CD4-positive, CD25-positive, alpha-beta regulatory T cell (primary cell): ENCODE data around the gene SLMAP. TPM values are rescaled to one million over a fixed set of nuclear protein-coding genes. Genes with fewer than 3 reads are reported as not detected.
"Not testable (repeated sequence)": the region's sequence is repeated elsewhere in the genome, so short reads cannot be mapped to it uniquely, and the experiment has no call there.

ENCODE experiments used
- ATAC-seq, 2 donors: fragments of 150-1000 bp; cut with Tn5 transposase; one replicate each; pipeline ENCODE4 v1.10.0; 2021; ENCODE audit warnings: low read depth in 2 of 2, moderate number of reproducible peaks in 2 of 2, moderate library complexity in 1 of 2
- DNase-seq, 3 donors: peaks; one replicate each; pipeline versions ENCODE4 v3.0.0 to v3.0.0-alpha.2; 2012 to 2022; ENCODE audit warnings: mixed read lengths in 1 of 3
- H3K27ac ChIP-seq: one replicate; pipeline ENCODE4 v1.7.0; 2013; ENCODE audit warnings: mild to moderate bottlenecking, low read length; ENCODE audit not compliant: insufficient read depth, poor library complexity, severe bottlenecking
- H3K27me3 ChIP-seq: one replicate; pipeline ENCODE4 v1.7.0; 2013; ENCODE audit warnings: low read length; ENCODE audit not compliant: control insufficient read depth, insufficient read depth
- H3K36me3 ChIP-seq: one replicate; pipeline ENCODE4 v1.7.0; 2013; ENCODE audit warnings: mild to moderate bottlenecking, low read length, moderate library complexity; ENCODE audit not compliant: control insufficient read depth, insufficient read depth
- H3K4me1 ChIP-seq: 2 replicates; pipeline ENCODE4 v1.7.0; 2013; ENCODE audit warnings: mild to moderate bottlenecking, low read length; ENCODE audit not compliant: insufficient read depth, control insufficient read depth, poor library complexity, severe bottlenecking
- H3K4me3 ChIP-seq: one replicate; pipeline ENCODE4 v1.7.0; 2013; ENCODE audit warnings: low read depth, mild to moderate bottlenecking, low read length, moderate library complexity
- H3K9me3 ChIP-seq, 2 experiments: 1 replicate in 1 of 2; 2 replicates in 1 of 2; pipeline ENCODE4 v1.7.0; 2013; ENCODE audit warnings: low read length in 2 of 2, mild to moderate bottlenecking in 1 of 2, moderate library complexity in 1 of 2; ENCODE audit not compliant: control insufficient read depth in 2 of 2
- H3K27ac Mint-ChIP-seq, 3 donors: one replicate each; pipeline ENCODE4 v1.8.0; 2020 to 2022; ENCODE audit warnings: mild to moderate bottlenecking in 3 of 3, mixed read lengths in 3 of 3, moderate library complexity in 2 of 3
- H3K27me3 Mint-ChIP-seq: one replicate; pipeline ENCODE4 v1.8.0; 2022; ENCODE audit warnings: mild to moderate bottlenecking, mixed read lengths
- H3K36me3 Mint-ChIP-seq: one replicate; pipeline ENCODE4 v1.8.0; 2020; ENCODE audit warnings: mixed read lengths
- H3K4me1 Mint-ChIP-seq, 4 donors: one replicate each; pipeline ENCODE4 v1.8.0; 2020 to 2022; ENCODE audit warnings: mixed read lengths in 4 of 4, mild to moderate bottlenecking in 1 of 4
- H3K4me3 Mint-ChIP-seq, 4 donors: one replicate each; pipeline ENCODE4 v1.8.0; 2020 to 2022; ENCODE audit warnings: mild to moderate bottlenecking in 4 of 4, mixed read lengths in 4 of 4, moderate library complexity in 3 of 4
- H3K9me3 Mint-ChIP-seq, 7 donors: one replicate each; pipeline ENCODE4 v1.8.0; 2020 to 2022; ENCODE audit warnings: mixed read lengths in 7 of 7, mild to moderate bottlenecking in 3 of 7, moderate library complexity in 2 of 7
- polyA plus RNA-seq, 4 donors: library from polyadenylated mRNA; unstranded; fragments of 300-500 nt; fragmentation: Illumina TruSeq; gene quantifications; one replicate each; pipeline ENCODE4 v1.2.3, GENCODE V29; 2021
- total RNA-seq: library from RNA; stranded (reverse); gene quantifications from one replicate; pipeline ENCODE4 v1.2.3, GENCODE V29; 2022

SLMAP gene
- total and polyA plus RNA-seq, 5 donors from 2014 or later = 13.5 to 84.9 (median 21.3) TPM

GRCh38 chr3:57876632-57877031 is 120.5 kb downstream of the SLMAP start:
- H3K9me3 ChIP-seq = no peaks in the 10 kb centered on the region
- no peaks in the 10 kb centered on the region for H3K27me3 ChIP-seq
- no peak overlapping the region for H3K4me3 ChIP-seq
- H3K4me1 Mint-ChIP-seq = peaks cover 0 to 3% (median 0%) of the 10 kb centered on the region in 4 donors
- no peak for DNase-seq
- H3K36me3 Mint-ChIP-seq = peaks cover 27% of the 10 kb centered on the region
- H3K4me1 ChIP-seq = no peaks in the 10 kb centered on the region
- H3K36me3 ChIP-seq = peaks cover 13% of the 10 kb centered on the region
- H3K27ac Mint-ChIP-seq = peak overlapping the region in 1 of 3 donors; percentile 8
- H3K27ac ChIP-seq = no peak overlapping the region
- no peaks in the 10 kb centered on the region for H3K27me3 Mint-ChIP-seq
- ATAC-seq = no peak
- H3K4me3 Mint-ChIP-seq = no peak overlapping the region
- no peaks in the 10 kb centered on the region for H3K9me3 Mint-ChIP-seq

GRCh38 chr3:57877116-57877515 is 121.0 kb downstream of the SLMAP start:
- Mint-ChIP-seq H3K4me1 (peaks cover 0 to 3% (median 0%) of the 10 kb centered on the region in 4 donors), H3K36me3 (peaks cover 24% of the 10 kb centered on the region), H3K9me3 (no peaks in the 10 kb centered on the region), H3K27me3 (no peaks in the 10 kb centered on the region), H3K27ac (no peak overlapping the region), H3K4me3 (no peak overlapping the region)
- H3K9me3 ChIP-seq = no peaks in the 10 kb centered on the region
- H3K4me3 ChIP-seq = no peak overlapping the region
- no peak overlapping the region for H3K27ac ChIP-seq
- DNase-seq (no peak), ATAC-seq (no peak)
- H3K27me3 ChIP-seq = no peaks in the 10 kb centered on the region
- peaks cover 8% of the 10 kb centered on the region for H3K36me3 ChIP-seq
- H3K4me1 ChIP-seq = no peaks in the 10 kb centered on the region

GRCh38 chr3:57884436-57884835 is 128.3 kb downstream of the SLMAP start:
- ATAC-seq, H3K4me1 Mint-ChIP-seq, H3K27me3 ChIP-seq, H3K4me3 ChIP-seq, H3K4me3 Mint-ChIP-seq, H3K27me3 Mint-ChIP-seq, H3K27ac Mint-ChIP-seq, H3K9me3 Mint-ChIP-seq, H3K4me1 ChIP-seq, DNase-seq, H3K27ac ChIP-seq, H3K36me3 ChIP-seq, H3K9me3 ChIP-seq: not testable (repeated sequence)
- peaks cover 24% of the 10 kb centered on the region for H3K36me3 Mint-ChIP-seq

GRCh38 chr3:57889807-57890206 is 133.7 kb downstream of the SLMAP start:
- Mint-ChIP-seq H3K27me3 (no peaks in the 10 kb centered on the region), H3K27ac (no peak overlapping the region), H3K4me3 (no peak overlapping the region), H3K36me3 (peaks cover 17% of the 10 kb centered on the region), H3K9me3 (peaks cover 0 to 2% (median 0%) of the 10 kb centered on the region in 7 donors), H3K4me1 (peaks cover 0 to 5% (median under 1%) of the 10 kb centered on the region in 4 donors)
- Histone ChIP-seq H3K9me3 (no peaks in the 10 kb centered on the region), H3K27ac (no peak overlapping the region), H3K27me3 (no peaks in the 10 kb centered on the region), H3K4me3 (no peak overlapping the region), H3K4me1 (no peaks in the 10 kb centered on the region), H3K36me3 (peaks cover 3% of the 10 kb centered on the region)
- ATAC-seq (no peak), DNase-seq (no peak)

GRCh38 chr3:57890874-57891273 is 134.8 kb downstream of the SLMAP start:
- Mint-ChIP-seq H3K27ac (no peak overlapping the region), H3K4me3 (no peak overlapping the region), H3K4me1 (peaks cover 0 to 5% (median under 1%) of the 10 kb centered on the region in 4 donors), H3K9me3 (peaks cover 0 to 2% (median 0%) of the 10 kb centered on the region in 7 donors), H3K27me3 (no peaks in the 10 kb centered on the region), H3K36me3 (peaks cover 16% of the 10 kb centered on the region)
- no peak for DNase-seq
- Histone ChIP-seq H3K4me3 (no peak overlapping the region), H3K36me3 (peaks cover 6% of the 10 kb centered on the region), H3K9me3 (no peaks in the 10 kb centered on the region), H3K27me3 (no peaks in the 10 kb centered on the region), H3K4me1 (no peaks in the 10 kb centered on the region), H3K27ac (no peak overlapping the region)
- ATAC-seq = no peak

GRCh38 chr3:57892423-57892822 is 136.3 kb downstream of the SLMAP start:
- H3K27me3 Mint-ChIP-seq = no peaks in the 10 kb centered on the region
- Histone ChIP-seq H3K4me1 (no peaks in the 10 kb centered on the region), H3K27ac (no peak overlapping the region), H3K4me3 (no peak overlapping the region), H3K36me3 (peaks cover 15% of the 10 kb centered on the region), H3K27me3 (no peaks in the 10 kb centered on the region), H3K9me3 (no peaks in the 10 kb centered on the region)
- DNase-seq = no peak
- no peaks in the 10 kb centered on the region for H3K9me3 Mint-ChIP-seq
- peak overlapping the region in 1 of 3 donors; percentile 47 for H3K27ac Mint-ChIP-seq
- H3K4me1 Mint-ChIP-seq = peaks cover 0 to 4% (median 2%) of the 10 kb centered on the region in 4 donors
- H3K36me3 Mint-ChIP-seq = peaks cover 27% of the 10 kb centered on the region
- no peak for ATAC-seq
- no peak overlapping the region for H3K4me3 Mint-ChIP-seq

- Mint-ChIP-seq H3K27me3 (no peaks in the 10 kb centered on the region), H3K4me3 (no peak overlapping the region), H3K4me1 (peaks cover 0 to 4% (median 0%) of the 10 kb centered on the region in 4 donors), H3K9me3 (no peaks in the 10 kb centered on the region), H3K27ac (no peak overlapping the region), H3K36me3 (peaks cover 29% of the 10 kb centered on the region)
- Histone ChIP-seq H3K4me1 (no peaks in the 10 kb centered on the region), H3K27ac (no peak overlapping the region), H3K4me3 (no peak overlapping the region), H3K36me3 (peaks cover 19% of the 10 kb centered on the region), H3K9me3 (no peaks in the 10 kb centered on the region), H3K27me3 (no peaks in the 10 kb centered on the region)
- no peak for ATAC-seq
- no peak for DNase-seq
Measured at GRCh38 chr3:57893156-57893555, 137.0 kb downstream of the SLMAP start.

GRCh38 chr3:57893668-57894067 is 137.6 kb downstream of the SLMAP start:
- Mint-ChIP-seq H3K36me3 (peaks cover 31% of the 10 kb centered on the region), H3K27me3 (no peaks in the 10 kb centered on the region)

More at GRCh38 chr3:57893668-57894067, 137.6 kb downstream of the SLMAP start:
- H3K27ac Mint-ChIP-seq = no peak overlapping the region
- no peaks in the 10 kb centered on the region for H3K9me3 Mint-ChIP-seq
- no peak overlapping the region for H3K4me3 ChIP-seq
- H3K4me1 ChIP-seq = no peaks in the 10 kb centered on the region
- H3K27me3 ChIP-seq = no peaks in the 10 kb centered on the region
- DNase-seq = no peak
- ATAC-seq = no peak
- H3K9me3 ChIP-seq = no peaks in the 10 kb centered on the region
- H3K4me3 Mint-ChIP-seq = no peak overlapping the region
- peaks cover 0 to 4% (median 0%) of the 10 kb centered on the region in 4 donors for H3K4me1 Mint-ChIP-seq
- no peak overlapping the region for H3K27ac ChIP-seq
- H3K36me3 ChIP-seq = peaks cover 22% of the 10 kb centered on the region
